Caco-2 (cell line): Measurements from ENCODE around the gene APEX2. TPM values are rescaled to one million over a fixed set of nuclear protein-coding genes. Genes with fewer than 3 reads are reported as not detected.

Experiments
- BruUV-seq: library from RNA; stranded (reverse); fragments of 400-500 nt; replicated peaks from 2 replicates; lab custom pipeline; 2021; lab: Mats Ljungman, UMichigan
- CTCF ChIA-PET: fragments of 300-600 bp; sonication (Branson Sonifier 250); formaldehyde crosslinking; loops from one replicate; lab custom pipeline; 2022; ENCODE audit warnings: antibody characterized with exemption; lab: Charles Lee
- POLR2A ChIA-PET: fragments of 300-600 bp; sonication (Branson Sonifier 250); formaldehyde crosslinking; loops from one replicate; lab custom pipeline; 2022; ENCODE audit warnings: antibody characterized with exemption; lab: Charles Lee
- DNase-seq, 2 experiments: peaks; one replicate each; pipeline versions ENCODE4 v3.0.0 to v3.0.0-alpha.2; 2020 to 2022
- H3K27me3 ChIP-seq: replicated peaks from 2 replicates; pipeline ENCODE4 v1.6.0; 2011; ENCODE audit warnings: low read length; ENCODE audit not compliant: control insufficient read depth, insufficient read depth
- H3K36me3 ChIP-seq: 2 replicates; pipeline ENCODE4 v1.5.1; 2011; ENCODE audit warnings: low read length; ENCODE audit not compliant: control insufficient read depth, insufficient read depth
- H3K4me1 ChIP-seq: fragments of 250-450 bp; sonication (Bioruptor Pico); 2 replicates; pipeline ENCODE4 v1.5.1; 2020; ENCODE audit warnings: mild to moderate bottlenecking
- H3K4me3 ChIP-seq: 2 replicates; pipeline ENCODE4 v1.5.1; 2011; ENCODE audit warnings: low read depth, mild to moderate bottlenecking, control low read depth, low read length
- H3K9me3 ChIP-seq: fragments of 250-450 bp; sonication (Bioruptor Pico); 2 replicates; pipeline ENCODE4 v1.5.1; 2020; ENCODE audit warnings: mild to moderate bottlenecking, moderate library complexity
- H3K27ac Mint-ChIP-seq: one replicate; pipeline ENCODE4 v1.8.0; 2022; ENCODE audit warnings: mixed read lengths; ENCODE audit not compliant: unreplicated experiment
- H3K27me3 Mint-ChIP-seq: one replicate; pipeline ENCODE4 v1.8.0; 2022; ENCODE audit warnings: mixed read lengths; ENCODE audit not compliant: insufficient read depth, unreplicated experiment
- H3K36me3 Mint-ChIP-seq: one replicate; pipeline ENCODE4 v1.8.0; 2022; ENCODE audit warnings: mild to moderate bottlenecking, mixed read lengths; ENCODE audit not compliant: insufficient read depth, unreplicated experiment
- H3K4me1 Mint-ChIP-seq: one replicate; pipeline ENCODE4 v1.8.0; 2022; ENCODE audit warnings: low read depth, mixed read lengths; ENCODE audit not compliant: unreplicated experiment
- H3K4me3 Mint-ChIP-seq: one replicate; pipeline ENCODE4 v1.8.0; 2022; ENCODE audit warnings: mild to moderate bottlenecking, moderate library complexity, mixed read lengths; ENCODE audit not compliant: unreplicated experiment
- H3K9me3 Mint-ChIP-seq: one replicate; pipeline ENCODE4 v1.8.0; 2022; ENCODE audit warnings: mixed read lengths; ENCODE audit not compliant: unreplicated experiment
- intact Hi-C: fragments of 100-400 bp; cut with micrococcal nuclease; formaldehyde crosslinking; loops from one replicate; pipeline ENCODE4 v1.10.0; 2022; ENCODE audit not compliant: unreplicated experiment
- total RNA-seq: library from RNA; stranded (reverse); gene quantifications from 2 replicates; pipeline ENCODE4 v1.2.3, GENCODE V29; 2022
- TF ChIP-seq, protein P1 (sequence below), 2 experiments: fragments of 200-600 bp in 1 of 2; IDR thresholded peaks; 1 replicate in 1 of 2; 2 replicates in 1 of 2; pipeline versions ENCODE4 v1.5.1 to v1.8.0; 2011 to 2022; ENCODE audit warnings: antibody characterized with exemption in 1 of 2, control low read depth in 1 of 2, inconsistent platforms in 1 of 2, low read depth in 1 of 2, low read length in 1 of 2, mild to moderate bottlenecking in 1 of 2, moderate library complexity in 1 of 2; ENCODE audit not compliant: insufficient read depth in 1 of 2, severe bottlenecking in 1 of 2, unreplicated experiment in 1 of 2

The APEX2 gene
- total RNA-seq, 1 experiment from 2014 or later: 19.6 TPM

DNA sequence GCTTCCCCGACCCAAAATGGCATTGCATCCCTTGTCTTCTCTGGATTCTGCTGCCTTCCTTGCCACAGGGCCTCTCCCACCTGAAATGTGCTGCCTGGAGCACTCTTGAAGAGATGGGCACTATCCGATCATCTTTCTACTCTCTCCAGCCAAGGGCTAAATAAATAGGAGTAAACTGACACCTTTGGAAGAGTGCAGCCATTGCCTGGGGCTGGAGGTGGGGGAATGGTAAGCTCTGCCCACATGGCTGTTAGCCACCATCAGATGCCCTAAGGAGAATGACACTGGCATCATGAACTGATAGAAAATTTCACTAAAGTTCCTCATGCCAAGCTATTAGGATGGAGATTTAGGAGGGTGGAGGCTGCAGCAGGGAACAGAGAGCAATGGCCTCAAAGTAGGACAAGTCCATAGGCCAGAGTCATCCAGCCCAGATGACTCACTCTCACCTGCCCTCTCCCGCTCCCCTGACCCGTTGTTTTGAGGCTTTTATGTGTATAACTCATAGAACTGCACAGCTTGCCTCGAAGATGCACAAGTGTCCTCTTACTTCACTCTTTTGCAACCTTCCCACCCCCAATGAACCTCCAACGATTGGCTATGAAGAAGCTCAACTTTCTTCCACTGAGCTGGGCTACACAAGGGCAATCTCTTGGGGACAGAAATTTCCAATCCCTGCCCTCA is 5.4 kb upstream of the APEX2 start:
- Histone ChIP-seq H3K9me3 (no peaks in the 10 kb centered on the region), H3K36me3 (no peaks in the 10 kb centered on the region), H3K27me3 (no peaks in the 10 kb centered on the region), H3K4me3 (no peak overlapping the region), H3K4me1 (no peaks in the 10 kb centered on the region)
- BruUV-seq: no TSS peak
- Mint-ChIP-seq H3K36me3 (no peaks in the 10 kb centered on the region), H3K27ac (no peak overlapping the region), H3K9me3 (no peaks in the 10 kb centered on the region), H3K27me3 (no peaks in the 10 kb centered on the region), H3K4me3 (no peak overlapping the region), H3K4me1 (no peaks in the 10 kb centered on the region)
- no peak for DNase-seq
- intact Hi-C loops: loop anchor here (10.0 kb wide), 1 partner anchor 120 kb away; no protein-coding TSS in a partner anchor
- CTCF ChIA-PET: no interaction called here
- TF ChIP-seq, protein P1, sequence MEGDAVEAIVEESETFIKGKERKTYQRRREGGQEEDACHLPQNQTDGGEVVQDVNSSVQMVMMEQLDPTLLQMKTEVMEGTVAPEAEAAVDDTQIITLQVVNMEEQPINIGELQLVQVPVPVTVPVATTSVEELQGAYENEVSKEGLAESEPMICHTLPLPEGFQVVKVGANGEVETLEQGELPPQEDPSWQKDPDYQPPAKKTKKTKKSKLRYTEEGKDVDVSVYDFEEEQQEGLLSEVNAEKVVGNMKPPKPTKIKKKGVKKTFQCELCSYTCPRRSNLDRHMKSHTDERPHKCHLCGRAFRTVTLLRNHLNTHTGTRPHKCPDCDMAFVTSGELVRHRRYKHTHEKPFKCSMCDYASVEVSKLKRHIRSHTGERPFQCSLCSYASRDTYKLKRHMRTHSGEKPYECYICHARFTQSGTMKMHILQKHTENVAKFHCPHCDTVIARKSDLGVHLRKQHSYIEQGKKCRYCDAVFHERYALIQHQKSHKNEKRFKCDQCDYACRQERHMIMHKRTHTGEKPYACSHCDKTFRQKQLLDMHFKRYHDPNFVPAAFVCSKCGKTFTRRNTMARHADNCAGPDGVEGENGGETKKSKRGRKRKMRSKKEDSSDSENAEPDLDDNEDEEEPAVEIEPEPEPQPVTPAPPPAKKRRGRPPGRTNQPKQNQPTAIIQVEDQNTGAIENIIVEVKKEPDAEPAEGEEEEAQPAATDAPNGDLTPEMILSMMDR (IDR thresholded peaks at IDR 0.05; ENCODE audit: insufficient read depth in 1 of 2, low read depth in 1 of 2, low read length in 1 of 2, severe bottlenecking in 1 of 2, unreplicated experiment in 1 of 2): no peak
- POLR2A ChIA-PET: no interaction called here

GRCh38 chrX:54995621-54996020 is 4.5 kb upstream of the APEX2 start:
- intact Hi-C loops: loop anchor here (10.0 kb wide), 1 partner anchor 119 kb away; no protein-coding TSS in a partner anchor
- Histone ChIP-seq H3K27me3 (no peaks in the 10 kb centered on the region), H3K4me1 (no peaks in the 10 kb centered on the region), H3K4me3 (no peak overlapping the region), H3K36me3 (no peaks in the 10 kb centered on the region), H3K9me3 (no peaks in the 10 kb centered on the region)
- Mint-ChIP-seq H3K4me3 (no peak overlapping the region), H3K4me1 (no peaks in the 10 kb centered on the region), H3K9me3 (no peaks in the 10 kb centered on the region), H3K27me3 (no peaks in the 10 kb centered on the region), H3K27ac (no peak overlapping the region), H3K36me3 (no peaks in the 10 kb centered on the region)
- no peak for DNase-seq
- POLR2A ChIA-PET: no interaction called here
- no TSS peak for BruUV-seq
- TF ChIP-seq, protein P1 (IDR thresholded peaks at IDR 0.05; ENCODE audit: insufficient read depth in 1 of 2, low read depth in 1 of 2, low read length in 1 of 2, severe bottlenecking in 1 of 2, unreplicated experiment in 1 of 2): no peak
- CTCF ChIA-PET: no interaction called here

- no peaks in the 10 kb centered on the region for H3K27me3 ChIP-seq
- Mint-ChIP-seq H3K27me3 (no peaks in the 10 kb centered on the region), H3K4me3 (no peak overlapping the region), H3K27ac (no peak overlapping the region), H3K36me3 (peaks cover 25% of the 10 kb centered on the region), H3K9me3 (no peaks in the 10 kb centered on the region), H3K4me1 (peaks cover 7% of the 10 kb centered on the region)
- H3K36me3 ChIP-seq: peaks cover 2% of the 10 kb centered on the region; the same call in 1 of the 2 replicates
- TF ChIP-seq, protein P1 (IDR thresholded peaks at IDR 0.05; ENCODE audit: insufficient read depth in 1 of 2, low read depth in 1 of 2, low read length in 1 of 2, severe bottlenecking in 1 of 2, unreplicated experiment in 1 of 2): no peak
- no TSS peak for BruUV-seq
- no peak for DNase-seq
- no peak overlapping the region for H3K4me3 ChIP-seq
- intact Hi-C loops: no loop called here
- POLR2A ChIA-PET: no interaction called here
- CTCF ChIA-PET: no interaction called here
- no peaks in the 10 kb centered on the region for H3K9me3 ChIP-seq
- H3K4me1 ChIP-seq: peaks cover 12% of the 10 kb centered on the region
Measured at GRCh38 chrX:55004231-55004630, 4.1 kb downstream of the APEX2 start.
